GM18951 (cell line): ENCODE results near the gene DPYD.

ENCODE experiments used
- POLR2A ChIP-seq: IDR thresholded peaks from 4 replicates; pipeline ENCODE4 v1.6.1; 2011; ENCODE audit warnings: mild to moderate bottlenecking; ENCODE audit not compliant: insufficient read length, insufficient read depth; ENCODE audit errors: extremely low read depth
- in situ Hi-C: fragments of 300-500 bp; cut with MboI; formaldehyde crosslinking; loops from one replicate; pipeline ENCODE4 v1.12.0; 2022; ENCODE audit warnings: low sequenced_read_pairs, mixed read lengths, inconsistent platforms; ENCODE audit not compliant: unreplicated experiment

Gene DPYD

DNA sequence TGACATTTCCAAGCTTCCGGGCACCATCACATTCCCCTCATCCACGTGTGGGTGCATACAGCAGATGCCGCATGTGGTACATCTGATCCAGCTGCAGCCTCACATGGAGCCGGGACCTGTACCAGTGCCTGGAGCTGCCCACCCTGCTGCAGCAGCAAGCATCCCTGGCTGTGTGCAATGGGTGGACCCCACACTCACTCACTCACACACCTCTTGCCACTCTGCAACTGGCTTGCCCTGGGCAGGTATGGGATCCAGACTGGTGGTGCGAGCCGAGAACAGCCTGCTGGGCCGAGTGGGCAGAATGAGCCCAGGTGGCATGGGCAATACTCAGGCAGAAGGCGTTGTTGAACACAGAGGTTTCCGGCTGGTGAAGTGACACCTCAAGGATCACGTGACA is 75.0 kb downstream of the DPYD start:
- in situ Hi-C loops = no loop called here
- no peak for TF ChIP-seq POLR2A

DNA sequence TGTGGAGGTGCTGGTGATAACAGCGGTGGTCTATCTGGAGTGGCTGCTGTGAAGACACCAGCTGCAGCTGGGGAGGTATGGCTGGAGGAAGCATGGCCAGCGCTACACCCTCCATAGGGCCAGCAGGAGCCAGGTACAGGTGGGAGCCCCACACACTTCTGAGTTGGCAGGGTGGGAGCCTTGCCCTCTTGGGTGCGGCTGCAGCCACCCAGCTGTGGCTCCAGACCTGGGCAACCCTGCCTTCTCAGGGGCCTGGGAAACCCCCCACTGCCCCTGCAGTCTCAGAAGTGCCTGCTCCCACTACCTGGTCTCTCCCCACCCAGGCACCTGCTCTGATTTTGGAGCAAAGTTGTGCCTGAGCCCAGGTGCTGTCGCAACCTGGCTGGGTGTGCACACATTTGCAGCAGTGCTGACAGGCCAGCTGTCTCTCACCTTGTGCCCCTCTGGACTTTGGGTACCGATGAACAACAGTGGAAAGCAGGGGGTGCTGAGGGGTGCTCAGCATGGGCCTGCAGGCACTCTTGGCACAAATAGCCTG is 76.2 kb downstream of the DPYD start:
- TF ChIP-seq POLR2A = no peak
- in situ Hi-C loops = no loop called here

DNA sequence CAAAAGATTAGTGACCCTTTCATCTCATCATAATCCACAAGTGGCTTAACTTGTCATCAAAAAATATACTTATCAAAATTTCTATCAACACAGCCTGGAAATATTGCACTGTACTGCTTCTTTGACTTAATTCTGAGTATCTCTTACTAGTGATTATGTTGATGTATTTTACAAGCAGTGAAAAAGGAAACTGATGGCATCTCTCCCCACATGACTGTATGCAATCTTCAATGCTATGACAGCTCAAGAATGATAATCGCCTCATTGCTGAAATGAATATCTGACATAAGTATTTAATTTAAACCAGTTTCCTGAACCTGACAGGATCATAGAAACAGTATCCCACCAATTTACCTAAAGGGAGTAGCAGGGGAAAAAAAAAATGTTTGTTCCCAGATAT is 79.5 kb downstream of the DPYD start:
- in situ Hi-C loops = no loop called here
- no peak for TF ChIP-seq POLR2A

DNA sequence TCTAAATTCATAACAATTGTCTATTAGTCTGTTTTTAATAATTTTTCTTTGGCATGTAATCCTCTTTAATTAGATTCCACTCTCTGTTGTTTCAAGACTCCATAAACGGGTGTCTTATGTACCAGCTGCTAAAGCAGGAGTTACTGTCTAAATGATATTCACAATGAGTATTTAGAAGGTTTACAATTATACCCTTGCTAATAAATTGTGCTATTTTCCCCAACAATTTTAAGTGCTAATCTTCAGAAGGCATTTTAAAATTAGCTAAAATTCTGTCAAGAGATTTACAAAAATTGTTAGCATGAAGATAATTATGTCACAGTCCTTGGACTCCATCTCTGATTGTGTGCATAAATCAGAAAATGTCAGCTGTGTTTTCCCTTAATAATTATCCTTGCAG is 83.7 kb downstream of the DPYD start:
- in situ Hi-C loops = no loop called here
- TF ChIP-seq POLR2A = no peak

DNA sequence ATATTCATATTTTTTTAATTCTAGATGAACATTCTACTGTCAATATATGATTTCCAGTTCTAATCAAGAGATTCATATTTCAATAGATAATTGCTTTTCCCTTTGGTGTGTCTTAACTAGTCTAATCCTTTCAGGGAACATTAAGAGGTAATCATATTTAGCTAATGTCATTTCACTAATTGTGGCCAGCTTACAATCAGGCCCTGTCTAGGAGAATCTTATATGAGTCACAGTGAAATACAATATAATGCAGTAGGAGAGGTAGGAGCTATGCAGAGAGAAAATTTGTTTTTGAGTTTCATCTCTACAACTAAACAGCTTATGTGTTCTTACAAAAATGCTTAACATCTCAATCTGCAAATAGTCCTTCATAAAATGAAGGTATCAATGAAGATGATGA is 85.9 kb downstream of the DPYD start:
- in situ Hi-C loops = no loop called here
- no peak for TF ChIP-seq POLR2A

DNA sequence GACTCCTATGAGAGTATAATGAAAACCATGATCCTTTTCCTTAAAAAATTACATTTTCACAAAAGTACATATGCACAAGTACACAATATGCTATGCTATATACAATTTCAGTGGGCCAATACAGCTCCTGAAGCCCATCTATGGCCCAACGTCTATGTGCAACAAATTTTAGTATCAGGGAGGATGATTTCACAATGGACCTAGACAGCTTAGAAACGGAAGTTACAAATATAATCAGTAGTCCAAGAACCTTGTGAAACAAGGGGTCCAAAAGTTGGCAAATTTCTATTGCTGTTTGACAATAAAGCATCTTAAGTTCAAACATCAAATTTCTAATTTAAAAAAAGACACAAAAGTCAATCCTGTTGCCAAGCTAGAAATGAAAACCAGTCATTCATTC is 87.0 kb downstream of the DPYD start:
- in situ Hi-C loops = no loop called here

DNA sequence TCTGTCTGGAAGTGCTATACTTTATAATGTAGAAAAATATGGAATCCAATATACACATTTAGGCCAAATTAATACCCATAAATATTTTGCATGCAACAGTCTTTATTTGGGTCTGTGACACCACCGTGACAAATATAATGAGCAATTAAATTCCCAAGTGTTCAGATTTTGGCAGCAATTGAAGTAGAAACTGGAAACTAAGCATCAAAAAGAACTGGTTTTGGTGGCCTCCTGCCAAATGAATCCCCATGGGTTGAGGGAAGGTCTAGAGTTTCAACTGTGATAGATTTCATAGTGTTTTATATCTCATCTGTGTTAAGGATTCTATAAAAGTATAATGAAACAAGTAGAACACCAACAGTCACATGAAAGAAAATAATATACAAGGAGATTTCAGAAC is 88.4 kb downstream of the DPYD start:
- no peak for TF ChIP-seq POLR2A
- in situ Hi-C loops = no loop called here

More for the DNA sequence above, 87.0 kb downstream of the DPYD start:
- no peak for TF ChIP-seq POLR2A

DNA sequence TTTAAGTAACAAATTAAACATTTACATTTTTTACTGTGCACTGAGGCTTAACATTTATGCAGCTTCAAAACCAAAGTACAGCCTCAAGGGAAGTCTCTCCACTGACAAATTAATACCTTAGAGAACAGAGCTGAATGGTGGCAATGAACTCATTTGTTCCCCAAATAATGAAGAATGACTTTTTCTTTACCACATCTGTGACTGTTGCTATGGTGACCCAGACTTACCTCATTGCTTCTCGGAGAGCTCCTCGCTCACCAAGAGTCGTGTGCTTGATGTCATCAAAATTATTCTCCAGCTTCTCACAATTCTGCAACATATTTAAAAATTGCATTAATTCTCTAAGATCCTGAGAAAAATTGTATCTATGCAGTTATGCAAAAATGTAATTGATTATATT is 92.9 kb downstream of the DPYD start:
- TF ChIP-seq POLR2A = no peak
- in situ Hi-C loops = no loop called here

DNA sequence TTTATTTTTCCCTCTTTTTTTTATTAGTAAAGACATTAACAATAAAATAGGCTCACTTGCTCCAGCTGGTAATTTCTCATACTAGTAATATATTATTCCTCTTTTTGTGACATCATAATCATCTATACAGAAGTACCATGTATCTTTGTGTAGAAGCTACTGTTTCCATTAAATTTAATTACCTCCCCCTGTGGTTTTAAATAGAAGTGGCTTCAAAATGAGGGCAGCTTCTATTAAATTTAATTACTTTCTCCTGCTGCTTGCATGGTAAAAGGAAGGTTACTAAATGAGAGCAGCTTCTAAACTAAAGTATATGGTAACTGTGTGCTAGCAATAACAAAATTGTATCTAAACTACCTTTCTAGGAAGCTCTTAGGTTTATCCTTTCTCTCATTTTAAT is 94.0 kb downstream of the DPYD start:
- in situ Hi-C loops = no loop called here
- TF ChIP-seq POLR2A = no peak

DNA sequence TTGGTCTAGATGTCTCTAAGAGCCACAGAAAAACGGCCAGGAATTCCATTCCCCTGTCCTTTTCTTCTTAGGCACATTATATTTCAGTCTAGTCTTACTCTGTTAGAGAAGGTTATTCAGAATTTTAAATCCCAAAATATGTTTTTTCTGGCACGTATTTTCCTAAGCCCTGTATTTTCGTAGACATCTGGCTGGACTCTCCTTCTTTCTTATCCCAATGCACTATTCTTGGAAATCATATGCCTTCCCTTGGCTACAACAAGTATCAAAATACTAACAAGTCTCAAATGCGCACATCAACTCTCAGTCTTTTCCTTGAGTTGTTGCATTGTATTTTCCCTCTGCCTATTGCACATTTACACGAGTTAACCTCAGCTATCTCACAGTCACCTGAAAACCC is 96.2 kb downstream of the DPYD start:
- no peak for TF ChIP-seq POLR2A
- in situ Hi-C loops = no loop called here

DNA sequence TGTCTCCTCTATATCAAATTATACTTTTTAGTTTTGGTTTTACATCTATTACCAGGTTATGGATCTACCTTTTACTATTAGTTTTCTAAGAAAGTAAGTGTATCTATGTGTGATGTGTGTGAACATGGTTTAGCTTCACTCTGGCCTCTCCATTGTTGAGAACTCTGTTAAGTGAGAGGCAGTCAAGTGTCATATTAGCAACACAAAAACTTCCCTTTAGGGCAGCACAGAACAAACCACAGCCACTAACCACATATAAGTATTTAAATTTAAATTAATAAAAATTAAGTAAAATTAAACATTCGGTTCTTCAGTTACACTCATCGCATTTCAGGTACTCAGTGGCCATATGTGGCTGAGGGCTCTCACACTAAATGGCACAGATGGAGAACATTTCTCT is 96.6 kb downstream of the DPYD start:
- TF ChIP-seq POLR2A = no peak
- in situ Hi-C loops = no loop called here

DNA sequence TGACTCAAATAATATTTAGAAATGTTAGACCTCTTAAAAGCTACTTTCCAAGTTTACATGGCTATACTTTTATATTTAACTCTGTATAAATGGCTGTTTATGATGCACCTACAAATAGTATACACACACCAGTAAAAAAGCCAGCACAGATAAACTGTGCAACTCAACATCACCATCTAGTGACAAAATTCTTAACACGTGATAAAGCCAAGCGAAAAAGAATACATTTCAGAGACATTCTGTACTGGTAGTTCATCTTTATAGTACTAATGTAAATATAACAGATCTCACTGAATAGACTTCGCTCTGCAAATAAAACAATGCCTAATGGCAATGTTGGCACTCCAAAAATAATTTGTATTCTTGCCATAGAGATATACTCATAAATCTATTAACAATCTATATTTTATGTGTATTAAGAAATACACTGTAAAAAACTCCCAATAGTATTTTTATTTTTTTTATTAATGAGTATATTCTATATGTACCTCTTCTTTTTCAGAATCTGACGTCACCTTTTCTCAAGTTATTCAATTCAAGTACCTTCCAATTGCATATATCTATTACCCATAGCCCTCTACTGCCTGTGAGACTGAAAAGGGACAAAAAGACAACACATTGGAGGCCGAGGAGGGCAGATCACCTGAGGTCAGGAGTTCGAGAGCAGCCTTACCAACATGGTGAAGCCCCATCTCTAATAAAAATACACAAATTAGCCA is 100.2 kb downstream of the DPYD start:
- in situ Hi-C loops = no loop called here

DNA sequence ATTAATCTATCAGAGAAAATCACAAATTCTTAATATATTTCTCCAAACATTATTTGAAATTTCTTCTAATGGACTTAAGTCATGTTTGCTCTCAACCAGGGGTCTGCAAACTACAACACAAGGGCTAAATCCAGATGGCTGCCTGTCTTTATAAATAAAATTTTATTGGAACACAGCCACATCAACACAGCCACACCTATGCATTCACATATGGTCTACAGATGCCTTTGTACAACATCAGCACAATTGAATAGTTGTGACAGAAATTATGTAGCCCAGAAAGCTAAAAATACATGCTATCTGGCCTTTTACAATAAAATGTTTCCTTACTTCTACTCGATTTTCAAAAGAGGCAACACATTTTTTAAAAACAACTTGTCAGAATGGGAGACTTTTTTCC is 103.9 kb downstream of the DPYD start:
- TF ChIP-seq POLR2A = no peak
- in situ Hi-C loops = no loop called here

More for the DNA sequence above, 100.2 kb downstream of the DPYD start:
- no peak for TF ChIP-seq POLR2A

DNA sequence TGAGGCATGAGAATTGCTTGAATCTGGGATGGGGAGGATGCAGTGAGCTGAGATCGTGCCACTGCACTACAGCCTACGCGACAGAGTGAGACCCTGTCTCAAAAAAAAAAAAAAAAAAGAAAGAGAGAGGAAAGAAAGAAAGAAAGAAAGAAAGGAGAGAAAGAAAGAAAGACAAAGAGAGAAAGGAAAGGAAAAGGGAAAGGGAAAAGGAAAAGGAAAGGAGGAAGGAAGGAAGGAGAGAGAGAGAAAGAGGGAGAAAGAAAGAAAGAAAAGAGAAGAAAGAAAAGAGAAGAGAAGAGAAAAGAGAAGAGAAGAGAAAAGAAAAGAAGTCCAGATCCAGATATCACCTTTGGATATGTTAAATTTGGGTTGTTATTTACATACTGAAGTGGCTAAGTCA is 106.0 kb downstream of the DPYD start:
- in situ Hi-C loops = no loop called here
- no peak for TF ChIP-seq POLR2A

DNA sequence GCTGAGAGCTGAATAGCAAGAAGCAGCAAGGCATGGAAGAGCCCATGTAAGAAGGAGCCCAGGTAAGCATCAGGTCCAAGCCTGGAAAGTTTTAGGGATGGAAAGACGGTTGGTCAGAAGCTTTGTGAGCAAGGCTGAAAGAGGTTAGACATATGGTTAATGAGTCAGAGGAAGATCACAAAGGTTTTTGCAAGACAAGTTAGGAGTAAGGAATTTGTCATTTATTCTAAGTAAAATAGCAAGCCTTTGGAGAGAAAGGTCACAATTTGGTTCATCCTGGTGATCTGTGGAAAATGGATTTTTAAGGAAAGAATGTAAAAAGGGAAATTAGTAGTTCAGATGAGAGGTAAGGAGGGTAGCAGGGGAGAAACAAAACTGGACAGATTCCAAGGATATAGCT is 106.7 kb downstream of the DPYD start:
- in situ Hi-C loops = no loop called here
- no peak for TF ChIP-seq POLR2A

DNA sequence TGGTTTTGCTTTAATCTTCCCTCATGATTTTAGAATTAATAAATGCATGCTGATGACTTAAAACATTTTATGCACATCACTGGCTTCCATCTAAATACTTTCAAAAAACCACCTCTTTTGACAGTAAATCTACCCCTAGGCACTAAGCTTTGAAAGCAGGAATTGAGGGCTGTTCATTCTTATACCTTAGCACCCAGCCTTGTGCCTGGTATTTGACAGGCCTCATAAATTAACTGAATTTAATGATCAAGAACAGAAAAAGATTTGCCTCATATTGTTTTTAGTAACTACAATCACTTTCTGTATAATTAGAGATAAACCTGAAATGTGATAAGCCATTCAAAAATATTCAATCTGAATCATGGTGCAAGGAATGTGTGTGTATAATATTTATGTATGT is 108.8 kb downstream of the DPYD start:
- in situ Hi-C loops = no loop called here
- no peak for TF ChIP-seq POLR2A
